Ovary (tissue), 9 donors: ENCODE measurements around the gene PLEKHA6. TPM values are rescaled to one million over a fixed set of nuclear protein-coding genes. Genes with fewer than 3 reads are reported as not detected.
"Not testable (repeated sequence)": the region's sequence is repeated elsewhere in the genome, so short reads cannot be mapped to it uniquely, and the experiment has no call there.

ENCODE experiments used
- DNase-seq, 5 donors: peaks; one replicate each; pipeline ENCODE4 v3.0.0-alpha.2; 2019 to 2020
- H3K27ac ChIP-seq, 2 donors: fragments of 200-600 bp; one replicate each; pipeline versions ENCODE4 v1.5.1 to v1.8.0; 2019 to 2022
- H3K27me3 ChIP-seq: fragments of 200-600 bp; one replicate; pipeline ENCODE4 v1.8.0; 2022
- H3K36me3 ChIP-seq: fragments of 200-600 bp; sonication (generic); one replicate; pipeline ENCODE4 v1.5.1; 2019
- H3K4me1 ChIP-seq: one replicate; pipeline ENCODE4 v1.8.1; 2013; ENCODE audit warnings: mild to moderate bottlenecking, moderate library complexity; ENCODE audit not compliant: insufficient read depth
- H3K4me3 ChIP-seq: fragments of 200-600 bp; sonication (generic); one replicate; pipeline ENCODE4 v1.5.1; 2017
- H3K9me3 ChIP-seq, 2 donors: fragments of 200-600 bp in 1 of 2; sonication (generic) in 1 of 2; one replicate each; pipeline versions ENCODE4 v1.5.1 to v1.8.1; 2013 to 2019; ENCODE audit warnings: mild to moderate bottlenecking in 1 of 2, moderate library complexity in 1 of 2
- EP300 ChIP-seq: sonication (generic); formaldehyde crosslinking; IDR thresholded peaks from one replicate; pipeline ENCODE4 v1.6.1; 2017; ENCODE audit warnings: antibody characterized with exemption
- POLR2A ChIP-seq: fragments of 450-650 bp; IDR thresholded peaks from one replicate; pipeline ENCODE4 v1.6.1; 2017; ENCODE audit warnings: antibody characterized with exemption, mild to moderate bottlenecking, moderate library complexity
- WGBS, 3 donors: extraction: QIAGEN DNeasy Blood & Tissue Kit in 1 of 3; methylation state at CpG; one replicate each; pipeline versions ENCODE4 v1.1.5 to v1.1.7; 2013 to 2017; 5-methylcytosine and 5-hydroxymethylcytosine counted together
- intact Hi-C, 4 donors: fragments of 100-400 bp; cut with DNase I; formaldehyde crosslinking; loops; one replicate each; pipeline versions ENCODE4 v1.11.0 to v1.15.1; 2022 to 2023
- polyA plus RNA-seq, 2 donors: library from polyadenylated mRNA; stranded (reverse); fragments of 200-250 nt in 1 of 2; fragments of 350-450 nt in 1 of 2; fragmentation: Illumina TruSeq in 1 of 2; extraction: RNeasy Lipid Tissue Mini Kit (QIAGEN cat#74804) in 1 of 2; gene quantifications; one replicate each; pipeline ENCODE4 v1.2.3, GENCODE V29; 2013 to 2014
- total RNA-seq, 7 donors: library from RNA; depleted of rRNA in 2 of 7; stranded (reverse); fragments of >200 nt in 2 of 7; fragmentation: NEBNext Ultra II Directional in 3 of 7; extraction: Animal tissue kit (Norgen Biotek cat#: 25700) in 3 of 7; gene quantifications; one replicate each; pipeline versions ENCODE4 v1.1.0 to v1.2.4, GENCODE V29; 2016 to 2023
- TF ChIP-seq, protein P1 (sequence below), 3 donors: fragments of 450-650 bp in 2 of 3; fragments of 200-600 bp in 1 of 3; IDR thresholded peaks; one replicate each; pipeline versions ENCODE4 v1.5.1 to v1.8.0; 2016 to 2022; ENCODE audit warnings: antibody characterized with exemption in 3 of 3, mild to moderate bottlenecking in 1 of 3
- donor health status: DM: no; HTN: no; CAD: no; lungs with moderate emphysema.
- donor health status: DM: no; HTN: no; CAD: no.
- donor health status: Bipolar disorder and iron deficiency.
- donor health status: DM: yes; HTN: yes; CAD: no.
- donor health status: DM: no; HTN: no; CAD: no.
- donor health status: DM: yes; HTN: yes; CAD: no.

PLEKHA6 gene
- total and polyA plus RNA-seq, 9 donors, result 2.3 to 20.5 (median 6.6) TPM

DNA sequence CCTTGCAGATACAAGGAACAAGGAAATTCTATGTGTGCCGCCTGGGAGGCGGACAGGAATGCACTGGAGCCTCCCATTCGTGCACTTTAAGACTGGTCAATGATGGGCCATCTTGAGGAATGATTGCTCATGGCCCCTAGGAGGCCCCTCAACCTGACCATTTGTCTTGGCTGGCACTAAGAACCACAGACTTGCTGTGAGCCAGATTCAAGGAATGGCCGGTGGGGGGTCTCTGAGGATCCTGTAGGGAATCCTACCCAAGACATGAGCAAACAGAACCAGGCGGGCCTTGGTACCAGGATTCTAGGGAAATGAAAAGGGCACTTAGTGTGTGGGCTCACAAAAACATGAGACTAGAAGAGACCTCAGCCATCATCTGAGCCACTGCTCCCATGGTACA lies 117.8 kb downstream of the PLEKHA6 start:
- no peaks in the 10 kb centered on the region for H3K9me3 ChIP-seq
- H3K4me3 ChIP-seq, result no peak overlapping the region
- H3K4me1 ChIP-seq, result no peaks in the 10 kb centered on the region
- no peak for DNase-seq
- no peaks in the 10 kb centered on the region for H3K36me3 ChIP-seq
- TF ChIP-seq POLR2A (no peak), EP300 (no peak)
- TF ChIP-seq, protein P1, sequence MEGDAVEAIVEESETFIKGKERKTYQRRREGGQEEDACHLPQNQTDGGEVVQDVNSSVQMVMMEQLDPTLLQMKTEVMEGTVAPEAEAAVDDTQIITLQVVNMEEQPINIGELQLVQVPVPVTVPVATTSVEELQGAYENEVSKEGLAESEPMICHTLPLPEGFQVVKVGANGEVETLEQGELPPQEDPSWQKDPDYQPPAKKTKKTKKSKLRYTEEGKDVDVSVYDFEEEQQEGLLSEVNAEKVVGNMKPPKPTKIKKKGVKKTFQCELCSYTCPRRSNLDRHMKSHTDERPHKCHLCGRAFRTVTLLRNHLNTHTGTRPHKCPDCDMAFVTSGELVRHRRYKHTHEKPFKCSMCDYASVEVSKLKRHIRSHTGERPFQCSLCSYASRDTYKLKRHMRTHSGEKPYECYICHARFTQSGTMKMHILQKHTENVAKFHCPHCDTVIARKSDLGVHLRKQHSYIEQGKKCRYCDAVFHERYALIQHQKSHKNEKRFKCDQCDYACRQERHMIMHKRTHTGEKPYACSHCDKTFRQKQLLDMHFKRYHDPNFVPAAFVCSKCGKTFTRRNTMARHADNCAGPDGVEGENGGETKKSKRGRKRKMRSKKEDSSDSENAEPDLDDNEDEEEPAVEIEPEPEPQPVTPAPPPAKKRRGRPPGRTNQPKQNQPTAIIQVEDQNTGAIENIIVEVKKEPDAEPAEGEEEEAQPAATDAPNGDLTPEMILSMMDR (IDR thresholded peaks at IDR 0.05), result no peak
- WGBS, 3 donors, result 95 to 96% (median 95%) methylated on average over 5 of the region's 5 CpGs
- no peak overlapping the region for H3K27ac ChIP-seq
- H3K27me3 ChIP-seq, result no peaks in the 10 kb centered on the region
- intact Hi-C loops, result no loop called here

DNA sequence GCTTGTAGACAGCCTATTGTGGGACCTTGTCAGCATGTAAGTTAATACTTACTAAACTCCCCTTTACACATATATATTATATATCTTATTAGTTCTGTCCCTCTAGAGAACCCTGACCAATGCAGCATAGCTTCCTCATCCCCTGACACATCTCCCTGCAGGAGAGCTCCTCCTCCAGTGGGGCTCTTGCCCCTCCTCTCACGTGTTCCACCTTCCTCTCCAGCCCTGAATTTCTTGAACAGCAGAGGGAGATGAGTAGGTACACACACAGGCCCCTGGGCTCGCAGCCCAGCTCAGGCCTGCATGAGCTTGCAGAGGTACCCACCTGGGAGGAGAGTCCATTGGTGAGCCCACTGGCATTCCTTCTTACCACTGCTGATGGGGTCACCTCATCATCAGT lies 118.7 kb downstream of the PLEKHA6 start:
- Histone ChIP-seq H3K9me3 (no peaks in the 10 kb centered on the region), H3K36me3 (no peaks in the 10 kb centered on the region), H3K4me1 (no peaks in the 10 kb centered on the region), H3K4me3 (no peak overlapping the region), H3K27me3 (no peaks in the 10 kb centered on the region), H3K27ac (no peak overlapping the region)
- no peak for DNase-seq
- 53 to 74% (median 71%) methylated on average over 2 of the region's 2 CpGs for WGBS, 3 donors
- intact Hi-C loops, result no loop called here
- TF ChIP-seq POLR2A, result no peak
- TF ChIP-seq EP300, result no peak
- TF ChIP-seq, protein P1 (IDR thresholded peaks at IDR 0.05), result no peak

DNA sequence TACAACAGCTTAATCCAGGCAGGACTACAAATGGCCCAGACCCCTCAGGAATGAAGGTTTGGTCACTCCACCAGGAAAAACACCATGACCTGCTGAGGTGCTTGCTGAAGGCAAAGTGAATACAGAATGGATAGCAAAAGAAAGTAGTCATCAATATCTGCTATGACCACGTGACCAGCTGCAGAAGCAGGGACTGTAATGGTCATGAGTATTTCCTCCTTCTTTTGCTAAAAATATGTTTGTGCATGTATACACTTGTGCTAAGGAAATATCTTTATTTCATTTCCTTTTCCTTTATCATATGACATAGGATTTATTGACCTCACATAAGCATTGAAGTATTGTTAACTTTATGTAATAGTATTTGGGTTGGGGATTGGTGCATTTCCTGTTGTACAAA lies 119.5 kb downstream of the PLEKHA6 start:
- DNase-seq, result no peak
- intact Hi-C loops, result no loop called here
- TF ChIP-seq, protein P1 (IDR thresholded peaks at IDR 0.05), result no peak
- no peak for TF ChIP-seq EP300
- no peak for TF ChIP-seq POLR2A
- Histone ChIP-seq H3K4me1 (no peaks in the 10 kb centered on the region), H3K27ac (no peak overlapping the region), H3K9me3 (no peaks in the 10 kb centered on the region), H3K36me3 (no peaks in the 10 kb centered on the region), H3K27me3 (no peaks in the 10 kb centered on the region), H3K4me3 (no peak overlapping the region)
- WGBS, 3 donors, result 78 to 85% (median 82%) methylated on average over 1 of the region's 1 CpG

DNA sequence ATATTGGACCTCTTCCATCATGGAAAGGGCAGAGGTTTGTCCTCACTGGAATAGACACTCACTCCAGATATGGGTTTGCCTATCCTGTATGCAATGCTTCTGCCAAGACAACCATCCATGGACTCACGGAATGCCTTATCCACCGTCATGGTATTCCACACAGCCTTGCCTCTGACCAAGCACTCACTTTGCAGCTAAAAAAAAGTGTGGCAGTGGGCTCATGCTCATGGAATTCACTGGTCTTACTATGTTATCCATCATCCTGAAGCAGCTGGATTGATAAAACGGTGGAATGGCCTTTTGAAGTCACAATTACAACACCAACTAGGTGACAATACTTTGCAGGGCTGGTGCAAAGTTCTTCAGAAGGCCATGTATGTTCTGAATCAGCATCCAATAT lies 120.3 kb downstream of the PLEKHA6 start:
- H3K9me3 ChIP-seq, H3K36me3 ChIP-seq, H3K4me1 ChIP-seq, H3K27ac ChIP-seq, intact Hi-C loops, H3K27me3 ChIP-seq, H3K4me3 ChIP-seq, DNase-seq: not testable (repeated sequence)
- WGBS, 3 donors, result 80 to 90% (median 88%) methylated on average over 3 of the region's 3 CpGs

DNA sequence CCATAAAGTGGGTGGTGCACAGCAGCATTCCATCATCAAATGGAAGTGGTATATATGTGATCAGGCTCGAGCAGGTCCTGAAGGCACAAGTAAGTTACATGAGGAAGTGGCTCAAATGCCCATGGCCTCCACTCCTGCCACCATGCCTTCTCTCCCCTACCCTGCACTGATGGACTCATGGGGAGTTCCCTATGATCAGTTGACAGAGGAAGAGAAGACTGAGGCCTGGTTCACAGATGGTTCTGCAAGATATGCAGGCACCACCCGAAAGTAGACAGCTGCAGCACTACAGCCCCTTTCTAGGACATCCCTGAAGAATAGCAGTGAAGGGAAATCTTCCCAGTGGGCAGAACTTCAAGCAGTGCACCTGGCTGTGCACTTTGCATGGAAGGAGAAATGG lies 121.2 kb downstream of the PLEKHA6 start:
- intact Hi-C loops, H3K27me3 ChIP-seq, DNase-seq, H3K4me3 ChIP-seq, H3K36me3 ChIP-seq, H3K27ac ChIP-seq, H3K4me1 ChIP-seq, H3K9me3 ChIP-seq: not testable (repeated sequence)
- 88 to 97% (median 95%) methylated on average over 2 of the region's 2 CpGs for WGBS, 3 donors

DNA sequence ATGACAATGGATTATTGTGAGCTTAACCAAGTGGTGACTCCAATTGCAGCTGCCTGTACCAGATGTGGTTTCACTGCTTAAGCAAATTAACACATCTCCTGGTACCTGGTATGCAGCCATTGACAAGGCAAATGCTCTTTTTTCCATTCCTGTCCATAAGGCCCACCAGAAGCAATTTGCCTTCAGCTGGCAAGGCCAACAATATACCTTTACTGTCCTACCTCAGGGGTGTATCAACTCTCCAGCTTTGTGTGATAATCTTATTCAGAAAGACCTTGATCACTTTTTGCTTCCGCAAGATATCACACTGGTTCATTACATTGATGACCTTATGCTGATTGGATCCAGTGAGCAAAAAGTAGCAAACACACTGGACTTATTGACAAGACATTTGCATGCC lies 122.2 kb downstream of the PLEKHA6 start:
- H3K4me3 ChIP-seq, H3K27me3 ChIP-seq, H3K9me3 ChIP-seq, H3K27ac ChIP-seq, H3K36me3 ChIP-seq, DNase-seq, intact Hi-C loops, H3K4me1 ChIP-seq: not testable (repeated sequence)
- 97 to 100% (median 100%) methylated on average over 1 of the region's 1 CpG for WGBS, 3 donors
